H9 (cell line): ENCODE data around the gene SLC35F3. TPM values are rescaled to one million over a fixed set of nuclear protein-coding genes. Genes with fewer than 3 reads are reported as not detected.

Source experiments
- DNase-seq: peaks from one replicate; pipeline ENCODE4 v3.0.0-alpha.2; 2017
- H2AFZ ChIP-seq: one replicate; pipeline ENCODE4 v1.6.1; 2013; ENCODE audit warnings: mild to moderate bottlenecking, low read length, control low read depth, moderate library complexity
- H2AK5ac ChIP-seq: 2 replicates; pipeline ENCODE4 v1.6.1; 2013; ENCODE audit warnings: low read length, control low read depth, mixed read lengths; ENCODE audit not compliant: insufficient read length
- H2BK120ac ChIP-seq: one replicate; pipeline ENCODE4 v1.6.1; 2013; ENCODE audit warnings: low read depth, mild to moderate bottlenecking, low read length, control low read depth, inconsistent platforms; ENCODE audit not compliant: poor library complexity, severe bottlenecking
- H2BK12ac ChIP-seq: 2 replicates; pipeline ENCODE4 v1.6.1; 2013; ENCODE audit warnings: low read length, control low read depth, mixed read lengths, low read depth; ENCODE audit not compliant: insufficient read length
- H2BK15ac ChIP-seq: 2 replicates; pipeline ENCODE4 v1.6.1; 2013; ENCODE audit warnings: low read depth, low read length, control low read depth
- H2BK20ac ChIP-seq: one replicate; pipeline ENCODE4 v1.6.1; 2013; ENCODE audit warnings: low read depth, mild to moderate bottlenecking, low read length, control low read depth, inconsistent platforms; ENCODE audit not compliant: poor library complexity, severe bottlenecking
- H2BK5ac ChIP-seq: 2 replicates; pipeline ENCODE4 v1.6.1; 2013; ENCODE audit warnings: low read length, control low read depth, mixed read lengths; ENCODE audit not compliant: insufficient read length
- H3K14ac ChIP-seq: 2 replicates; pipeline ENCODE4 v1.6.1; 2013; ENCODE audit warnings: low read length, control low read depth; ENCODE audit not compliant: insufficient read depth
- H3K18ac ChIP-seq: 2 replicates; pipeline ENCODE4 v1.6.1; 2013; ENCODE audit warnings: low read depth, mild to moderate bottlenecking, mixed read lengths, low read length, control low read depth; ENCODE audit not compliant: insufficient read length
- H3K23ac ChIP-seq: 2 replicates; pipeline ENCODE4 v1.6.1; 2013; ENCODE audit warnings: low read length, control low read depth, mixed read lengths, low read depth; ENCODE audit not compliant: insufficient read length
- H3K23me2 ChIP-seq: 2 replicates; pipeline ENCODE4 v1.6.1; 2013; ENCODE audit warnings: low read depth, mild to moderate bottlenecking, mixed read lengths, low read length, control low read depth; ENCODE audit not compliant: insufficient read length, poor library complexity, severe bottlenecking
- H3K27ac ChIP-seq: 2 replicates; pipeline ENCODE4 v1.5.1; 2013; ENCODE audit warnings: low read length, control low read depth, mixed read lengths, low read depth; ENCODE audit not compliant: insufficient read length
- H3K27me3 ChIP-seq: 2 replicates; pipeline ENCODE4 v1.6.1; 2013; ENCODE audit warnings: low read length, control low read depth, inconsistent platforms; ENCODE audit not compliant: insufficient read depth
- H3K4ac ChIP-seq: 2 replicates; pipeline ENCODE4 v1.6.1; 2013; ENCODE audit warnings: low read depth, mild to moderate bottlenecking, control low read depth, inconsistent platforms, low read length, moderate library complexity
- H3K4me1 ChIP-seq: 2 replicates; pipeline ENCODE4 v1.6.1; 2013; ENCODE audit warnings: low read length, control low read depth, inconsistent platforms; ENCODE audit not compliant: insufficient read depth
- H3K4me2 ChIP-seq: 2 replicates; pipeline ENCODE4 v1.6.1; 2013; ENCODE audit warnings: low read length, control low read depth, mixed read lengths; ENCODE audit not compliant: insufficient read length, insufficient read depth
- H3K56ac ChIP-seq: 2 replicates; pipeline ENCODE4 v1.6.1; 2013; ENCODE audit warnings: low read depth, mild to moderate bottlenecking, mixed read lengths, low read length, control low read depth; ENCODE audit not compliant: insufficient read length
- H3K79me1 ChIP-seq: 2 replicates; pipeline ENCODE4 v1.6.1; 2013; ENCODE audit warnings: low read depth, mild to moderate bottlenecking, moderate library complexity, low read length, control low read depth, inconsistent platforms; ENCODE audit not compliant: insufficient read depth, poor library complexity, severe bottlenecking
- H3K79me2 ChIP-seq: 2 replicates; pipeline ENCODE4 v1.6.1; 2013; ENCODE audit warnings: low read length, control low read depth, inconsistent platforms; ENCODE audit not compliant: insufficient read depth
- H3K9ac ChIP-seq: 2 replicates; pipeline ENCODE4 v1.6.1; 2013; ENCODE audit warnings: low read length, control low read depth, mixed read lengths; ENCODE audit not compliant: insufficient read length; ENCODE audit errors: extremely low read depth
- H3K9me3 ChIP-seq: one replicate; pipeline ENCODE4 v1.6.1; 2013; ENCODE audit warnings: low read depth, low read length, inconsistent platforms; ENCODE audit not compliant: control insufficient read depth
- H3T11ph ChIP-seq: one replicate; pipeline ENCODE4 v1.6.1; 2013; ENCODE audit warnings: mild to moderate bottlenecking, low read length, control low read depth, inconsistent platforms
- H4K20me1 ChIP-seq: one replicate; pipeline ENCODE4 v1.6.1; 2013; ENCODE audit not compliant: control insufficient read depth, insufficient read length, insufficient read depth
- H4K5ac ChIP-seq: 2 replicates; pipeline ENCODE4 v1.6.1; 2013; ENCODE audit warnings: low read depth, mild to moderate bottlenecking, mixed read lengths, low read length, control low read depth; ENCODE audit not compliant: insufficient read length
- H4K8ac ChIP-seq: replicated peaks from 2 replicates; pipeline ENCODE4 v1.6.1; 2013; ENCODE audit warnings: low read length, control low read depth, mixed read lengths, low read depth; ENCODE audit not compliant: insufficient read length
- H4K91ac ChIP-seq: 2 replicates; pipeline ENCODE4 v1.6.1; 2013; ENCODE audit warnings: low read depth, mild to moderate bottlenecking, moderate library complexity, mixed read lengths, low read length, control low read depth; ENCODE audit not compliant: insufficient read length
- H3K27ac Mint-ChIP-seq, 3 experiments: 2 replicates in 2 of 3; 3 replicates in 1 of 3; pipeline ENCODE4 v1.8.0; 2020 to 2021; ENCODE audit warnings: mixed read lengths in 3 of 3, mild to moderate bottlenecking in 1 of 3, moderate library complexity in 1 of 3
- H3K27me3 Mint-ChIP-seq: 2 replicates; pipeline ENCODE4 v1.8.0; 2021; ENCODE audit warnings: low read depth, mild to moderate bottlenecking, moderate library complexity, mixed read lengths
- H3K36me3 Mint-ChIP-seq, 3 experiments: 2 replicates in 2 of 3; 3 replicates in 1 of 3; pipeline ENCODE4 v1.8.0; 2020 to 2021; ENCODE audit warnings: low read depth in 3 of 3, mixed read lengths in 3 of 3; ENCODE audit not compliant: insufficient read depth in 1 of 3
- H3K4me1 Mint-ChIP-seq, 2 experiments: 2 replicates each; pipeline ENCODE4 v1.8.0; 2020; ENCODE audit warnings: mixed read lengths in 2 of 2
- H3K4me3 Mint-ChIP-seq, 2 experiments: 2 replicates in 1 of 2; 3 replicates in 1 of 2; pipeline ENCODE4 v1.8.0; 2020 to 2021; ENCODE audit warnings: mild to moderate bottlenecking in 2 of 2, mixed read lengths in 2 of 2, moderate library complexity in 1 of 2
- H3K9me3 Mint-ChIP-seq, 2 experiments: 2 replicates in 1 of 2; 3 replicates in 1 of 2; pipeline ENCODE4 v1.8.0; 2020; ENCODE audit warnings: mild to moderate bottlenecking in 2 of 2, mixed read lengths in 2 of 2, moderate library complexity in 1 of 2
- CTCF ChIP-seq: fragments of 200-600 bp; sonication (generic); conservative IDR thresholded peaks from 3 replicates; pipeline ENCODE4 v1.8.0; 2021; ENCODE audit warnings: antibody characterized with exemption, mild to moderate bottlenecking
- WGBS: extraction: QIAGEN DNeasy Blood & Tissue Kit; methylation state at CpG from one replicate; pipeline ENCODE4 v1.1.7; 2013; ENCODE audit warnings: missing lambda C conversion rate, low lambda C conversion rate, mixed read lengths; ENCODE audit not compliant: insufficient read length; ENCODE audit errors: extremely low coverage; 5-methylcytosine and 5-hydroxymethylcytosine counted together
- total RNA-seq: library from RNA; stranded (reverse); gene quantifications from 2 replicates; pipeline ENCODE4 v1.2.1, GENCODE V29; 2021

SLC35F3 gene
- total RNA-seq, 1 experiment from 2014 or later: 0.81 TPM

- Histone ChIP-seq H3K56ac (no peak overlapping the region), H3K23me2 (no peaks in the 10 kb centered on the region), H2AK5ac (no peak overlapping the region), H3K18ac (no peak overlapping the region), H3K79me1 (no peaks in the 10 kb centered on the region), H3K9me3 (no peaks in the 10 kb centered on the region), H3K27ac (no peak overlapping the region), H2BK12ac (no peak overlapping the region), H3K27me3 (no peaks in the 10 kb centered on the region), H3T11ph (no peak overlapping the region), H4K20me1 (no peaks in the 10 kb centered on the region), H3K4ac (no peak overlapping the region), H2BK15ac (no peak overlapping the region), H3K4me2 (no peak overlapping the region), H4K5ac (no peak overlapping the region), H3K23ac (no peak overlapping the region), H3K9ac (no peak overlapping the region), H2AFZ (no peak overlapping the region), H3K14ac (no peak overlapping the region), H4K8ac (no peak overlapping the region), H3K79me2 (no peaks in the 10 kb centered on the region), H2BK120ac (no peak overlapping the region), H3K4me1 (no peaks in the 10 kb centered on the region), H2BK20ac (no peak overlapping the region), H2BK5ac (no peak overlapping the region), H4K91ac (no peak overlapping the region)
- WGBS: no CpG with 5 or more reads among the region's 3 CpGs
- TF ChIP-seq CTCF: no peak
- Mint-ChIP-seq H3K27ac (no peak overlapping the region), H3K36me3 (no peaks in the 10 kb centered on the region), H3K4me3 (no peak overlapping the region), H3K9me3 (no peaks in the 10 kb centered on the region; a peak in 1 of 5 replicates), H3K4me1 (peaks cover 5 to 12% of the 10 kb centered on the region in 2 experiments; a peak in 3 of 4 replicates), H3K27me3 (no peaks in the 10 kb centered on the region; the same call in 1 of the 2 replicates)
- no peak for DNase-seq
Measured at GRCh38 chr1:233879841-233880240, 24.6 kb upstream of the SLC35F3 start.
